HG03575 (cell line): Measurements from ENCODE around the gene C5.

Experiments
- ATAC-seq: cut with Tn5 transposase; IDR thresholded peaks from one replicate; pipeline ENCODE4 v1.9.1; 2021; ENCODE audit not compliant: unreplicated experiment, insufficient number of reproducible peaks, low FRiP score; ENCODE audit errors: extremely low read depth

Gene C5

DNA sequence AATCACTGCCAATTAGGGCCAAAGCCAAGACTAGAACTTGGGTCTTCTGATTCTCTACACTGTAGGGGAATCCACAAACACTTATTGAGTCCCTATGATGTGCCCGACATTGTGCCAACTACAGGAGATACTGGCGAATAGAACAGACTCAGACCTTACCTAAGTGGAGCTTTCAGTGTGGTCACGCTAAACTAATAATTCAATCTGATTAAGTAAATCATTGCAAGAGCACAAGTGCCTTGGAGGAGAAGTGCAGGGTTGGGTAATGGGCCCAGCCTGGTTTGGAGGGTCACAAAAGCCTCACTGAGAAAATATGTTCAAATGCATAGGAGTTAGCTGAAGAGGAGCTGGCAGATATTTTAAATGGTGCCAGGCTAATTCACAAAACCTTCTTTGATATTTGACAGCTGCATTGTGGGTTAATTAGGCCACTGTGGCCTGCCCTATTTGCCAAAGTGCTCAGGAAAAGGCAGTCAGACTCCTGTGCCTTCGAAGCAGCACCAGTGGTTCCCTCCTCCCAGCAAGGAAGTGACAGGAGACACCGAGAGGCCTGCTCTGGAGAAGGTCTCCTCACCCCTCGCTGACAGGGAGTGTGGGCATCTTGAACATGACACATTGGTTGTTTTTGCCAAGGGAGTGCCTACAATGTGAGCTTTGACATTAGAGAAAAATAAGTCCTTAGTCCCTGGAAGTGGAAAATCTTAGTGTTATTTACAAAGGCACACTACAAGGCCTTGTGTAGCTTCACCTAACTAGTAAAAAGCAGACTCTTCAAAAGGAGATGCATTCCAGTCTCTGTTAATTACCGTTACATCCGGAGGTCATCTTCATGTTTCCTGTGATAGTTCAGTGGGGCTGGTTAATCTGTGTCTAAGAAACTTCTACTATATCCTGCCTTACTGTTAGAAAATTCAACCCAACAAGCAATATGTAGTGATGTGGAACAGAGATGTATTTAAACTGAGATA, 99.4 kb downstream of the C5 start:
- ATAC-seq = no peak

DNA sequence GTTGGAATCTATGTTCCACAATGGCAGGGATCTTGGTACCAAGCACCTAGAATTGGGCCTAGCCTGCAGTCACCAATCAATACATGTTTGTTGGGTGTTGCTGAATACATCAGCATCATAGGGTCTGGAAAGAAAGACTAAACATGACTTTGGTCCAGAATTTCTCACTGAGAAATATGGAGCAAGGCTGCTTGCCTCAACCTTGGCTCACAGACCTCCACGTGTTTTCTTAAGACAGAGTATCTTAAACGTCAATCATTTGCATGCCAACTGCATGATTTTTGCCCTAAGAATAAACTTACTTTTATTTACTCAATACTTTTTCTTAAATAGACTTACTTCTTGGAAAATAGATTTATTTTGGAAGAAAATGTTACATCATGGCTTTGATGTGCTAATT, 100.8 kb downstream of the C5 start:
- no peak for ATAC-seq

DNA sequence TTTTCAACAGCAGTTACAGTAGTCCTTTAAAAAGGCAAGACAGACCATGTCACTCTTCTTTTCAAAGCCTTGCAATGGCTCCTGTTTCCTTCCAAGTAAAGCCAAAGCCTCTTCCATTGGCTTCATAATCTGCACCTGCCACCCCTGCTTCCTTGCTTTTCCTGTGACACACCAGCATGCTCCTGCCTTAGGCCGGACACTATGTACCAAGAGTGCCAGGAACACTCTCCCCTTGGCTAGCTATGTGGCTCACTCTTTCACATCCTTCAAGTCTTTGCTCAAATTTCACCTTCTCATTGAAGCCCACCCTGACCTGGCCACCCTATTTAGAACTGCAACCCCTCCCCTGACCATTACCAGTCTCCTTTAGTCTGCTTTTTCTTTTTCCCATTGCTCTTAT, 101.3 kb downstream of the C5 start:
- no peak for ATAC-seq

DNA sequence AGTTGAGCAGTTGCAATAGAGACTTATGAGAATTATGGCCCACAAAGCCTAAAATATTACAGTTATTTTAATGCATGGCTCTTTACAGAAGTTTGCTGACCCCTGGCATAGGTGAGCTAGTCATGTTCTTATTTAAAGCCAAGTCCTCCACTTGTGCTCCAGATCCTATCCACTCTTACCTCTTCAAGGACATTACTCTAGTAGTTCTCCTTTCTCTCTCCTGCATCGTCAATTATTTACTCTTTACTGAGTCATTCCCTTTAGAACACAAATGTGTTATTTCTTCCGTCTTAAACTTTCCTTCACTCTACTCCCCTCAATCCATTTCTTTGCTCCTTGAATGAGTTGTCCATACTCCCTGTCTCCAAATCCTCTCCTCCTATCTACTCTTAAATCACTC, 102.9 kb downstream of the C5 start:
- no peak for ATAC-seq

DNA sequence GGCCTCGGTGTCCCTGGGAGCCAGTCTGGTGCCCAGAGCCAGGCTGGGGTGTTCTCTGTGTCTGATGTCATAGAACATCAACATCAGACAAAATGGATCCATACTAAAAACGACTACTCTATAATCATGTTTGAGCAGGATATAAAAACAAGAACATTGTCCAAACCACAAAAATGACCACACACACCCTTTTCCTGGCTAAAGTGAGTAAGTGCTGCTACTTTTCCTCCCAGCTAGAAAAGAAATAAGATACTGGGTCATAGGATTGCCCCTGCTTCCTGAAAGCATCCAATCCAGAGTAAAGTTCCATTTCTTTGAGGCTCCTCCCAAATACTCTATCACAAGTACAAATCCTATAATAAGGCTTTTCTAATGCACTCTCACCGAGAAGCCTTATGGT, 103.8 kb downstream of the C5 start:
- ATAC-seq = no peak

DNA sequence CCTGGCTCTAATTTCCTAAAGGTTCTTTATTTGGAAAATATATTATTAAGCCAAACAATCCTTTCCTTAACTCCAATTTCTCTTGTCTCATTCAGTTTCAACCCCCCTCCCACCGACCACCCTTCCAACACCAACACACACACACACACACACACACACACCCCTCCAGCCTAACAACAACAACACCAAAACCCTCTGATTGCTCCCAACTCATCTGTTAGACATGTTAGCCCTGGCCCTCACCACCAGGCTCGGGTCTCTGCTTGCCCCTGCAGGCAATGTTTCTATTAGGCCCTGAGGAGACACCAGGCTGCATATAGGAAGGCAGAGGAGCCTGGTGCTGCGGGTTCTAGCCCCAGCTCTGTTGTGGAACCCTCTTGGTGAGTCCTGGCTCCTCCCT, 105.1 kb downstream of the C5 start:
- ATAC-seq = no peak

DNA sequence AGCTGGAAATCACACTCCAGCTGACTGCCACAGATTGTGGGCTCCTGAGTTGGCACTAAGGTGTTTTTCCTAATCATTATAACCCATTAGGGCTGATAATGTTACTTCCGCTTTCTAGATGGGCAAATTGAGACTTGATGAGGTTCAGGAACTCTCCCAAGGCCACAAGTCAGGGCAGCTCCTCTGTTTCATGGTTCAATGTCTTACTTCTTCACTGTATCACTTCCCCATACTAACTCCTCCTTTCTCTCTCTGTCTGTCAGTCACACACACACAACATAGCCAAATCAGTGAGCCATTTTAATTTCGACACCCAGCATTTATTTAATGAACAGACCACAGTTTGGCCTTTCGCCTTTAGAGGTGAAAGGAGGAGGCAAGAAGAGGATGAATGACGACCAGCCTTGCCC, 105.6 kb downstream of the C5 start:
- ATAC-seq = peak; percentile 97

DNA sequence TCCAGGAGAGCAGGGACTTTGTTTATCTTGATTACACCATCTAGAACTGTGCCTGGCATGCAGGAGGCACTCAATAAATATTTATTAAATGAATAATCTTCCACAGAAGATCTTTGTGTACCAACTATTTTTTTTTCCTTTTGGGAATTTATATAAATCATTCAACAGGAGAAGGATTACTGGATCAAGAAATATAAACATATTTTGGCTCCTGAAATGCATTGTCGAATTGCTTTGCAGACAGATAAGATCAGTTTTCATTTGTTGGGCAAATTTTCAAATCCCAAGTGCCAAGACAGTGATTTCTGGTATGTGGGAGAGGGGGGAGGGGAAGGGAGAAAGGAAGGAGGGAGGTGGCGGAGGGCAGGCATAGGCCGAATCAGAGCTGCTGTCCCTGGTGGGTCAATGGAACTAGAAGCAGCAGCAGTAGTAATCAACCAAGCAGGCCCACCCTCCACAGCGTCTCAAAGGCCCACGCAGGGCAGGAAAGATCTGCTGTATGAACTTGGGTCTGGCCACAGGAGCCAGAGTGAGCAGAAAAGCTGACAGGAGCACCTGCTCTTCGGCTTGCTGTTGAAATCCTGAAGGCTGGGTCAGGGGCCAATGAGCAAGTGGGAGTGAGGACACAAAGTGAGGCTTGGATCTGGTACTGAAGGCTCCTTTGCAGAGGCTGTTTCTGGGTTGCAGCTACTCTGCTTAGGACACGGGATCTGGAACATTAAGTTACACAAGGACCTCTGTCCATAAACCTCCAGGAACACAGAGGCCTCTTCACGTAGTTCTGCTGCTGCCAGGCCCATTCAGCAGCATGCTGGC, 107.7 kb downstream of the C5 start:
- ATAC-seq = no peak

DNA sequence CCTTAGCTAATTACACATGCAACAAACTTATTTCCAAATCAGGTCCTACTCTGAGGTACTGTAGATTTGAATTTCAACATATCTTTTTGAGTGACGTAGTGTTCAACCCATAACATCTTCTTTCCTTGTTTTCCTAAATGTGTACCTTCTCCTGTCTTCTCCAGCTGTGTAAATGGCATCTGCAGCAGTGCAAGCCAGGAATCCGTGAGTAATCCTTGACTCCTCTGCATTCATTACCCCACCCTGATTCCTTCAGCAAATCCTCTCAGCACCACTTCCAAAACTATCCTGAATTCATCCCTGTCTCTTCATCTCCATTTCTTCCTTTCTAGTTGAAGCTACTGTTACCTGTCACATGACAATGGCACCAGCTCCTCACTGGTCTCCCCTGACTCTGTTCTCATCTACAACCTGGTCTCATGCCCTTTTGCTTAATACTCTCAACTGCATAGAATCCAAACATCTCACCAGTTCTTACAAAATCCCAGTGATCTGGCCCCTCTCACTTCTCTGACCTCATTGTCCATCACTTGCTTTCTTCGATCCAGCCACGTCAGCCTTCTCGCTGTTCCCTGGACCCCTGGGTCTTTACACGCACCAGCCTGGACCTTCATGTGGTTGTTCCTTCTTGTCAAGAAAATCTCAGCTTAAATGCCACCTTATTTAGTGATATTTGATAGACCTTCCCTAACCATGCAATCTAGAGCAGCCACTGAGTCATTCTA, 108.9 kb downstream of the C5 start:
- no peak for ATAC-seq

DNA sequence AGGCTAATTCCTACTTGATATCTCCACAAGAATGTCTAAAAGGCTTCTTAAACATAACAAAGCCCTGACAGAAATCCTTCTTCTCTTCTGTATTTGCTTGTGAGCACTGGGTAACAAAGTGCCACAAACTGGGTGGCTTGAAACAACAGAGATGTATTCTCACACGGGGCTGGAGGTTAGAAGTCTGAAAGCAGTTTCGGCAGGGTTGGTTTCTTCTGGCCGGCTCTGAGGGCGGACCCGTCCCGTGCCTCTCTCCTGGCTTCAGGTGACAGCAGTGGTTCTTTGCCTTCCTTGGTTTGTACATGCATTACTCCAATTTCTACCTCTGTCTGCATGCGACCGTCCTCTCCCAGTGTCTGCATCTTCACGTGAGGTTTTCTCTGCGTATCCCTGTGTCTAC, 109.5 kb downstream of the C5 start:
- no peak for ATAC-seq

DNA sequence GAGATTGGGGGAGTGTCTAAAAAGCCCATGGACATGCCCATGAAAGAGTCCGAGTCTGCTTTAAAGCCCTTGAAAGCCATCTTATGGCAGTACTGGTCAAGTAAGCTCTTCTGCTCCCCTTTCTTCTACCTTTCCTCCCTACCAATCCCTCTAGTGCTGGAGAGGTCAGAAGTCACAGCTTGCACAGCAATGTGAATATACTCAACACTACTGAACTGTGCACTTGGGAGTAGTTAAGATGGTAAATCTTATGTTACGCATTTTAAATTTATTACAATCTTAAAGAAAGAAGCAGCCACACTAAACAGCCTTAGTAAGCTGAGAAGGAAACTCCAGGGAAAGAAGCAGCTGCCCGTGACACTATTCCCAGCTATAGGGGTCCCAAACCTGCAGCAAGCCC, 111.2 kb downstream of the C5 start:
- no peak for ATAC-seq

DNA sequence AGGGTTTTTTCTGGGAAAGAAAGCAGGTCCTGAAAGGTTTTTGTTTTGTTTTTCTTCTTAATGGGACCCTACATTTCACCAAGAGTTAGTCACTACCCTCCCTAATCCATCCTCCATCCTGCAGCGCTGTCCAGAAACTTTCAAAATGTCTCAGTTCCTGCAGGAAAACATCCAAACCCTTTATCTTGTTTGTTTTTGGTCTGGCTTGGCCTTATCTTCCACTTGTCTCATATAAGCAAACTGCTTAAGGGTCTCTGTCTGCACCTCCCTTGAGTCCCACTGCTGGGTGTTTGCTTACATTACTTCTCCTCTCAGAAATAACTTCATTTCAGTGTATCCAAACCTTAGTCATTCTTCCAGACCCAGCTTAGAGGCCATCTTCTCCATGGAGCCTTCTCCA, 112.5 kb downstream of the C5 start:
- no peak for ATAC-seq

DNA sequence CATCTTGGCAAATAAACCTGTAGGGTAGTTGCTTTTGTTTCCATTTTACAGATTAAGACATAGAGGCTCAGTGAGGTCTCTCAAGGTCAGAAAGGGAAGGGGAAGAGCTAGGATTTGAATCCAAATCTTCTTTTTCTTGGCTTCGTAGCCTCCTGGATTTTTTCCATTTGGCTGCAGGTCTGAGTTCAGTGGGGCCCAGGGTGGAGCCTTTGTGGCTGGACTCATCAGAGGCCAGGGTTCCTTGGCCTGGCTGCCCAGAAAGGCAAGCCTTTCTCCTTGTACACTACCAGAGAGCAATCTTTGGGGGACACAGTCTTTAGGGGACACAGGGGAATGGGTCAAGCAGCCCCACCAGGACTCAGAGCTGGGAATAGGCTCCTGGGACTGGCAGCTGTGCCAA, 112.9 kb downstream of the C5 start:
- no peak for ATAC-seq

DNA sequence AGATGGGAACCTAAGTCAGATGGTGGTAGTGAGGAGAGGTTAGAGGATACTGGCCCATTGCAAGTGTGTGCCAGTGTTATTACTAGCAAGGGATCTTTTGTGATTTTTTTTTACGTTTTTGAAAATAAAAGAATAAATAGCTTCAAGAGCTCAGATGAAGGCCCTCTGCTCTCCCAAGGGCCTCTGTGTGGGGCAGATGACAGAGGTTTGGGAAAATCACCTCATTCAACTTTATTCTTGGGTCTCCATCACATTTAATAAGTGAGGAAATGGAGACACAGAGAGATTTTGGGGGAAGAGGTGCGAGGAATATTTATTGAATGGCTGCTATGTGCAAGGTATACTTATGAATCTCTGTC, 113.3 kb downstream of the C5 start:
- no peak for ATAC-seq

DNA sequence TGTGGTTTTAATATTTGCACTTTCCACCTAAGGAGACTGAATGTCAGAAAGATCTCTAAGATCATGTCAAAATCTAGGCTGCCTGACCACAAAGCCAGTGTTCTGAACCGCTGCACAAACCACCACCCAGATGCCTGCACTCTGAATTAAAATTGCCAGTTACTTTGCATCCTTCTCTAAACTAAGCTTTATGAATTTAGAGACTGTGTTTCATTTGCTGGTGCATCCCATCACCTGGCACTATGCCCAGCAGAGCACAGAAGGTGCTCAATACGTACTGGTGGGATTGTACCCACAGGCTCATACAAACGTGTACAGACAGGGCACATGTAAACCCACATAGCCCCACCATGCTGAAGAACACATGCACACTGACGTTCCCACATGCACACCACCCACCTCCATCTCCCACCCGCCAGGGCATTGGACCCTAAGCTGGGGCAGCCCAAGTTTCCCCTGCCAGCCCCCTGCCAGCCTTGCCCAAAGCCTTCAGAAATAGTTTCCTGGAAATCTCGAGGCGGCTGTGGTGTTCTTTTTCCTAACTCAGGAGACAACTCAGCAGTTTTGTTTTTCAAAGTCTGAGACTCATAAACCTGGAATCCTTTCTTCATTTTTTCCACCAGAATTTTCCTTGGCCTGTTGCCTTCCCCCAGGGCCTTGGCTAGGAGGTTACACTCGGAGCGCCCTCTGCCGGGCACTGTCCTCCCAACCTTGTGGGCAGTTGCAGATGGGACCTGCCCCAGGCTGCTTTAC, 113.9 kb downstream of the C5 start:
- no peak for ATAC-seq

DNA sequence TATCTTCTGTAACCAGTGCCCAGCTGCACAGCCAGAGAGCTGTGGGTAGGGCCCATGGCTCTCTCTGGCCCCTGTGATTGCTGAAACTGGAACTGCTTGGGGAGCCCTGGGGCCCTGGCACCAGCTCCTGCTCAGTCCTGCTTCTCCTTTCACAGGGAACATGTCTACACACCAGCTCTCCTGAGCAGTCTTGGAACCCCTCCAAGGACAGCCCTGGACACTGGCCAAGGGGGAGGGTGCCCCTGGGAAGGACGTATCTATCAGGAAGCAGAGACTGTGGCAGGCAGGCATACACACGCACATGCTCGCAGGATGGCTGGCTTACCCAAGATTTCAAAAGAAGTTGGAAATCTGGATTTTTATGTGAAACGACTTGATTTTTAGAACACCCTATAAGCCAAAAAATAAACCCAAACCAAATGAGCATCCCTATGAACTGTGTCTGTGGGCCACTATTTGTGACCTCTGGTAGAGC, 114.7 kb downstream of the C5 start:
- ATAC-seq = no peak

DNA sequence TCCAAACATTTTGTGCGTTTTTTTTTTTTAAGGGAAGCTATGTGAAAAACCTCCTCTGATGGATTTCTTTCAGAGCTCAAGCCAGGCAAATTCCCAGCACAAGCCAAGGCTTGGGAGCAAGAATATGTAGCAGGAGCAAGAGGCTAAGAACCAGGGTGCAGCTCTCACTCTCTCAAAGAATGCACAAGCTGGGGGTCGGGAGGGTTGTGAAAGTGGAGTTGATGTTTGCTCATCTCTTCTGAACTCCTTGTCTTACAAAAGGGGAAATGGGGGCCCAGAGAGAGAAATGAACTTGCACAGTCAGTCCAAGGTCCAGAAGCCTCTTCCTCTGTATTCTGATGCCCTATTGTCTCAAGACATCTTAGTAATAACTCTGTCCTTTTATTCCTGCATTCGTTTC, 115.8 kb downstream of the C5 start:
- ATAC-seq = no peak

DNA sequence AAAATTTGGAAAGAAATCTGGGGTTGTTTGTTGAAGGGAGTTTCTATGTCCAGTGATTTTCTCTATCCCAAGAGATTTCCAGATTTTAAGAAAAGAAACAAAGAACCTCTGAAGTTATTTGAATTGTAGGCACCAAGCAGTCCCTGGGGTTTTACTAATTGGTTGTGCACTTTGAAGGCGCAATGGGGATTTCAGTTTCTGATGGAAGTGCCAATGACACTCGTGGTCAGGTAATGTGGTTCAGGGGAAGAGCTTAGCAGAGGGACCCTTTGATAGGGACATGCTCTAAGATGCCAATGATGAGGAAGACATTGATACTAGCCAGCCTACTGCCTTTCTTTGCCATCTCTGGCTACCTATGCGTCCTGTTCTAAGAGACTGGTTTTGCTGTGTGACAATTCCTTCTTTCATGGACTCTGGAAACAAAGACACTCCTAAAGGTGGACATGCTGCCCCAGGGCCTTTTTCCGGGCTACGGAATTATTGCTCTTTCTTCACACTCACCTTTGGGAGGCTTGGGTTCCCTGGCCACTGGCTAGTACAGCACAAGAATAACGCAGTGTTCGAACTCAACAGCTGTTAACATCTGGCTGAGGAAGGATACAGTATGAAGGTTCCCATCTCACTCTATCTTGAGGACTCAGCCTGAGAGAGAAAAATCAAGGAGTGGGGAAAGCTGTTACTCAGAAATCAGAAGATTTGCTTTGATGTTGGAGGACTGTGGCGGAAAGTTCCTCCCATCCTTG, 116.6 kb downstream of the C5 start:
- ATAC-seq = no peak
